K562 (cell line): ENCODE measurements around the gene OXSR1. TPM values are rescaled to one million over a fixed set of nuclear protein-coding genes. Genes with fewer than 3 reads are reported as not detected.

Source experiments
- ARID1B ChIP-seq: fragments of 450-650 bp; IDR thresholded peaks from 2 replicates; pipeline ENCODE4 v1.6.1; 2016; ENCODE audit warnings: antibody characterized with exemption, mild to moderate bottlenecking, inconsistent platforms
- C11orf30 ChIP-seq: fragments of 450-650 bp; IDR thresholded peaks from 2 replicates; pipeline ENCODE4 v1.6.1; 2016; ENCODE audit warnings: low read depth, mild to moderate bottlenecking
- CBFA2T2 ChIP-seq: fragments of 450-650 bp; conservative IDR thresholded peaks from 2 replicates; pipeline ENCODE4 v1.6.1; 2017; ENCODE audit warnings: mild to moderate bottlenecking
- CCNT2 ChIP-seq: IDR thresholded peaks from 2 replicates; pipeline ENCODE4 v1.6.1; 2011; ENCODE audit warnings: borderline replicate concordance, low read depth, mild to moderate bottlenecking, moderate library complexity, mixed read lengths, low read length; ENCODE audit not compliant: insufficient read length; ENCODE audit errors: extremely low read depth
- CEBPG ChIP-seq, 3 experiments: fragments of 200-800 bp in 1 of 3; sonication (Bioruptor generic) in 1 of 3; sonication (generic) in 1 of 3; formaldehyde crosslinking in 1 of 3; IDR thresholded peaks in 2 of 3; conservative IDR thresholded peaks in 1 of 3; 2 replicates each; pipeline versions ENCODE4 v1.6.1 to v1.8.0; 2016 to 2022; ENCODE audit warnings: missing compliant biosample characterization in 2 of 3, missing genetic modification characterization in 2 of 3, mild to moderate bottlenecking in 1 of 3, missing genetic modification reagents in 1 of 3
- HCFC1 ChIP-seq: IDR thresholded peaks from 2 replicates; pipeline ENCODE4 v1.6.1; 2012; ENCODE audit warnings: low read depth, low read length, improper control_type of control experiment
- MEF2A ChIP-seq: IDR thresholded peaks from 2 replicates; pipeline ENCODE4 v1.6.1; 2011; ENCODE audit warnings: low read depth, mild to moderate bottlenecking, low read length, moderate library complexity; ENCODE audit not compliant: control insufficient read depth
- MIER1 ChIP-seq: fragments of 450-650 bp; IDR thresholded peaks from 2 replicates; pipeline ENCODE4 v1.6.1; 2016; ENCODE audit warnings: antibody characterized with exemption, mild to moderate bottlenecking, low read depth
- MXI1 ChIP-seq: IDR thresholded peaks from 2 replicates; pipeline ENCODE4 v1.6.1; 2011; ENCODE audit warnings: low read depth, mild to moderate bottlenecking, improper control_type of control experiment, low read length
- NCOA2 ChIP-seq, 2 experiments: fragments of 450-650 bp; IDR thresholded peaks; 2 replicates each; pipeline ENCODE4 v1.6.1; 2018; ENCODE audit warnings: mild to moderate bottlenecking in 2 of 2, moderate library complexity in 1 of 2; ENCODE audit not compliant: partially characterized antibody in 2 of 2
- PHF21A ChIP-seq: fragments of 450-650 bp; IDR thresholded peaks from 2 replicates; pipeline ENCODE4 v1.6.1; 2017; ENCODE audit warnings: low read depth, borderline replicate concordance
- RB1 ChIP-seq: fragments of 450-650 bp; IDR thresholded peaks from 2 replicates; pipeline ENCODE4 v1.6.1; 2017; ENCODE audit warnings: low read depth, mild to moderate bottlenecking
- SRSF1 ChIP-seq: fragments of 200-400 bp; formaldehyde crosslinking; IDR thresholded peaks from 2 replicates; pipeline ENCODE4 v1.6.1; 2017; ENCODE audit warnings: mild to moderate bottlenecking, low read depth, low read length, moderate library complexity
- U2AF1 ChIP-seq: fragments of 200-400 bp; formaldehyde crosslinking; optimal IDR thresholded peaks from 2 replicates; pipeline ENCODE3; 2017; ENCODE audit warnings: mild to moderate bottlenecking, low read depth, low read length, moderate library complexity
- ZBTB9 ChIP-seq: fragments of 450-650 bp; formaldehyde crosslinking; IDR thresholded peaks from 2 replicates; pipeline ENCODE4 v1.4.0; 2020; ENCODE audit warnings: mild to moderate bottlenecking, moderate library complexity
- ZNF217 ChIP-seq: sonication (generic); formaldehyde crosslinking; IDR thresholded peaks from 2 replicates; pipeline ENCODE4 v1.8.0; 2022; ENCODE audit warnings: mild to moderate bottlenecking, missing genetic modification reagents
- ZNF75A ChIP-seq: fragments of 450-650 bp; formaldehyde crosslinking; IDR thresholded peaks from 2 replicates; pipeline ENCODE4 v1.4.0; 2020; ENCODE audit warnings: mild to moderate bottlenecking
- ZNF77 ChIP-seq: fragments of 250-450 bp; sonication (Bioruptor Pico); IDR thresholded peaks from 2 replicates; pipeline ENCODE4 v1.5.0; 2020
- polyA plus RNA-seq, 8 experiments: library from polyadenylated mRNA; depleted of rRNA in 4 of 8; stranded (reverse) in 5 of 8; unstranded in 3 of 8; fragments of >200 nt; fragmentation: Nextera tagmentation in 2 of 8; fragmentation: Illumina TruSeq in 1 of 8; extraction: Ambion mirVana in 2 of 8; extraction: Trizol in 1 of 8; gene quantifications; 2 replicates each; pipeline versions ENCODE4 v1.2.1 to v1.2.3, GENCODE V29; 2011 to 2014; ENCODE audit warnings: inconsistent platforms in 1 of 8, missing spikeins in 1 of 8
- total RNA-seq, 7 experiments: library from RNA; depleted of rRNA in 6 of 7; stranded (reverse); fragments of >200 nt in 6 of 7; fragmentation: Illumina TruSeq in 2 of 7; extraction: Trizol in 2 of 7; gene quantifications; 2 replicates each; pipeline versions ENCODE4 v1.2.1 to v1.2.3, GENCODE V29; 2011 to 2021; ENCODE audit warnings: low replicate concordance in 1 of 7
- TF ChIP-seq, protein P1 (sequence below), 2 experiments: fragments of 250-450 bp in 1 of 2; fragments of 450-650 bp in 1 of 2; sonication (Bioruptor Pico) in 1 of 2; IDR thresholded peaks; 2 replicates each; pipeline versions ENCODE4 v1.6.1 to v1.8.0; 2016 to 2021; ENCODE audit warnings: mild to moderate bottlenecking in 2 of 2, moderate library complexity in 2 of 2, missing compliant biosample characterization in 1 of 2, missing genetic modification characterization in 1 of 2
- TF ChIP-seq, protein P2 (sequence below), 2 experiments: IDR thresholded peaks; 2 replicates each; pipeline ENCODE4 v1.6.1; 2012; ENCODE audit warnings: improper control_type of control experiment in 2 of 2, low read depth in 2 of 2, low read length in 2 of 2, borderline replicate concordance in 1 of 2
- TF ChIP-seq, protein P3 (sequence below): fragments of 450-650 bp; IDR thresholded peaks from 2 replicates; pipeline ENCODE4 v1.6.1; 2017; ENCODE audit warnings: mild to moderate bottlenecking, moderate library complexity
- TF ChIP-seq, protein P4 (sequence below): IDR thresholded peaks from 2 replicates; pipeline ENCODE4 v1.6.1; 2011; ENCODE audit not compliant: insufficient read length; ENCODE audit errors: extremely low read depth

The OXSR1 gene
- total and polyA plus RNA-seq, 9 of the 15 experiments (the other 6 are each of a cell fraction or from before 2014, with no cell fraction given): 15.7 to 87.6 (median 48.7) TPM

GRCh38 chr3:38222032-38222634 is 56.8 kb downstream of the OXSR1 start (continued):
- TF ChIP-seq CBFA2T2 (peak; percentile 91), MXI1 (no peak), NCOA2 (IDR thresholded peaks at IDR 0.05; ENCODE audit: partially characterized antibody in 2 of 2) (no peak), CCNT2 (peak; percentile 21), PHF21A (no peak), ZNF217 (CRISPR knock-in tag) (no peak), RB1 (0 out of 2 replicates have a peak, but pooled peaks have one; percentile 26), CEBPG (CRISPR knock-in tag; IDR thresholded peaks at IDR 0.05) (no peak), CEBPG (tag; conservative IDR thresholded peaks at IDR 0.05 in 1 of 2, IDR thresholded peaks at IDR 0.05 in 1 of 2) (no peak), ZNF77 (no peak), U2AF1 (no peak), ZBTB9 (CRISPR knock-in tag) (no peak), ZNF75A (CRISPR knock-in tag) (no peak), HCFC1 (no peak), C11orf30 (no peak), MIER1 (no peak), SRSF1 (no peak), ARID1B (peak; percentile 84), MEF2A (no peak)
- TF ChIP-seq, protein P1, sequence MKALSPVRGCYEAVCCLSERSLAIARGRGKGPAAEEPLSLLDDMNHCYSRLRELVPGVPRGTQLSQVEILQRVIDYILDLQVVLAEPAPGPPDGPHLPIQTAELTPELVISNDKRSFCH (CRISPR knock-in tag; IDR thresholded peaks at IDR 0.05): no peak
- TF ChIP-seq, protein P1 (tag; IDR thresholded peaks at IDR 0.05): no peak
- TF ChIP-seq, protein P2, sequence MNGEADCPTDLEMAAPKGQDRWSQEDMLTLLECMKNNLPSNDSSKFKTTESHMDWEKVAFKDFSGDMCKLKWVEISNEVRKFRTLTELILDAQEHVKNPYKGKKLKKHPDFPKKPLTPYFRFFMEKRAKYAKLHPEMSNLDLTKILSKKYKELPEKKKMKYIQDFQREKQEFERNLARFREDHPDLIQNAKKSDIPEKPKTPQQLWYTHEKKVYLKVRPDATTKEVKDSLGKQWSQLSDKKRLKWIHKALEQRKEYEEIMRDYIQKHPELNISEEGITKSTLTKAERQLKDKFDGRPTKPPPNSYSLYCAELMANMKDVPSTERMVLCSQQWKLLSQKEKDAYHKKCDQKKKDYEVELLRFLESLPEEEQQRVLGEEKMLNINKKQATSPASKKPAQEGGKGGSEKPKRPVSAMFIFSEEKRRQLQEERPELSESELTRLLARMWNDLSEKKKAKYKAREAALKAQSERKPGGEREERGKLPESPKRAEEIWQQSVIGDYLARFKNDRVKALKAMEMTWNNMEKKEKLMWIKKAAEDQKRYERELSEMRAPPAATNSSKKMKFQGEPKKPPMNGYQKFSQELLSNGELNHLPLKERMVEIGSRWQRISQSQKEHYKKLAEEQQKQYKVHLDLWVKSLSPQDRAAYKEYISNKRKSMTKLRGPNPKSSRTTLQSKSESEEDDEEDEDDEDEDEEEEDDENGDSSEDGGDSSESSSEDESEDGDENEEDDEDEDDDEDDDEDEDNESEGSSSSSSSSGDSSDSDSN (IDR thresholded peaks at IDR 0.05; ENCODE audit: borderline replicate concordance in 1 of 2, low read depth in 2 of 2, low read length in 2 of 2): 0 out of 4 replicates have a peak, but pooled peaks of 1 of the 2 experiments have one; percentile 22
- TF ChIP-seq, protein P3, sequence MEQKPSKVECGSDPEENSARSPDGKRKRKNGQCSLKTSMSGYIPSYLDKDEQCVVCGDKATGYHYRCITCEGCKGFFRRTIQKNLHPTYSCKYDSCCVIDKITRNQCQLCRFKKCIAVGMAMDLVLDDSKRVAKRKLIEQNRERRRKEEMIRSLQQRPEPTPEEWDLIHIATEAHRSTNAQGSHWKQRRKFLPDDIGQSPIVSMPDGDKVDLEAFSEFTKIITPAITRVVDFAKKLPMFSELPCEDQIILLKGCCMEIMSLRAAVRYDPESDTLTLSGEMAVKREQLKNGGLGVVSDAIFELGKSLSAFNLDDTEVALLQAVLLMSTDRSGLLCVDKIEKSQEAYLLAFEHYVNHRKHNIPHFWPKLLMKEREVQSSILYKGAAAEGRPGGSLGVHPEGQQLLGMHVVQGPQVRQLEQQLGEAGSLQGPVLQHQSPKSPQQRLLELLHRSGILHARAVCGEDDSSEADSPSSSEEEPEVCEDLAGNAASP: no peak
- TF ChIP-seq, protein P4, sequence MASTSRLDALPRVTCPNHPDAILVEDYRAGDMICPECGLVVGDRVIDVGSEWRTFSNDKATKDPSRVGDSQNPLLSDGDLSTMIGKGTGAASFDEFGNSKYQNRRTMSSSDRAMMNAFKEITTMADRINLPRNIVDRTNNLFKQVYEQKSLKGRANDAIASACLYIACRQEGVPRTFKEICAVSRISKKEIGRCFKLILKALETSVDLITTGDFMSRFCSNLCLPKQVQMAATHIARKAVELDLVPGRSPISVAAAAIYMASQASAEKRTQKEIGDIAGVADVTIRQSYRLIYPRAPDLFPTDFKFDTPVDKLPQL: no peak
